ENCODE measurements around the gene SMARCC2.
A peak's percentile ranks its signal among the peaks of the same experiment; 100 is the strongest.
"Not testable (repeated sequence)": the region's sequence is repeated elsewhere in the genome, so short reads cannot be mapped to it uniquely, and the experiment has no call there.

The SMARCC2 gene

DNA sequence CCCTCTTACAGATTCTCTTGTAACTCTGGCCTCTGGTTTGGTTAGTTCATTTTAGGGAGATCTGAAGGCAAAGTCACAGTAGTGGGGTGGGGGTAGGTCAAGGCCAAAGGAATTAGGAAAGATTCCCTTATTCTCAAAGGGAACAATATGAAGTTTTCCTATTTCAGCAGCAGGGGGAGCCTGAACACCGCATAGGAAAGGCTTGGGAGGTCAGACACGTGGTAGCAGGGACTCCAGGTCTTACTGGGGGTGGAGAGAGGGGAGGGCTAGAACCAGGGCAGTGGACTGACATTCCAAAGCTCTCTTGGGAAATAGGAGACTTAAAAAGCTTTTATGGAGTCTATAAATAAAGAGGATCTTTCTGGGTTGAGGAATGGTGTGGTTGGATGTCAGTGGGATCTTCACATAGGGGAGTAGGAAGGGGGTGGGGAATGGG is 69.9 kb downstream of the SMARCC2 start:
- Histone ChIP-seq H2AFZ (ENCODE audit: low read length, unreplicated experiment) (no peak overlapping the region), H3K27ac (ENCODE audit: low read depth, low read length) (peak overlapping the region; percentile 72; the same call in 1 of the 2 replicates), H3K36me3 (ENCODE audit: insufficient read depth, low read length) (peaks cover 5% of the 10 kb centered on the region; the same call in 1 of the 2 replicates), H3K4me1 (ENCODE audit: control insufficient read depth, insufficient read depth, low read length, unreplicated experiment) (peaks cover 21% of the 10 kb centered on the region), H3K4me3 (ENCODE audit: low read depth, low read length) (peak overlapping the region; percentile 93), H3K79me2 (ENCODE audit: control insufficient read depth, insufficient read depth, low read length, unreplicated experiment) (peaks cover 14% of the 10 kb centered on the region), H3K27me3 (ENCODE audit: insufficient read depth, low read length) (no peaks in the 10 kb centered on the region)

DNA sequence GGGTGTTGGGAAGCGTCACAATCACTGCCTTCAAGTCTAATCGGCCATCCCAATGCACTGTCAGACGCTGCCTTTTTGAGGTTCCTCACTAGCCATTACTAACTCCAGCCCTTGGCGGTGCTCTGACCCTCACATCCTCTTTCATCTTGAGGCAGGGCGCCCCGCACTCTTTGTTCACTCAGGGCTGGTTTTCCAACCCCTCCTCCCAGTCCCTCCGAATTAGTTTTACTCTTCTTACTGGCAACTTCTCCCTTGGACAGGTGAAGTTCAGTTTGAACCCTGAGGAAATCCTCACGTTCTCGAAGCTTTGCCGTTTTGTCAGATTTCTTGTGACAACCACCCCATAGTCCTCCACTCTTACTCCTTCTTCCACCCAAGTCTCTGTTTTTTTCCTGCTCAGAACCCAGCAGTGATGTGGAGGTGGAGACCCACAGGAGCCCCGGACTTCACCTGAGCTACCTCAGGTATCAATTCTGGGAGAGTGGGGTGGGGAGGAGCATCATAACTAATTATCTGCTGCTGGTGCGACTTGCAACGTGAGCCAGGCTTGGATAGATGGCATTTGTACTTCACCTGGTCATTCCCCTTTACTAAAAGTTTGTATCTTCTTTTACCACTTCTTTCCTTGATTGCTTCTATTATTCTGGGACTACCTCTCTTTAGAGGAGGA is 70.5 kb downstream of the SMARCC2 start:
- H3K36me3 ChIP-seq (ENCODE audit: insufficient read depth, low read length) = peaks cover 5% of the 10 kb centered on the region; the same call in 1 of the 2 replicates
- peaks cover 21% of the 10 kb centered on the region for H3K4me1 ChIP-seq (ENCODE audit: control insufficient read depth, insufficient read depth, low read length, unreplicated experiment)
- peaks cover 14% of the 10 kb centered on the region for H3K79me2 ChIP-seq (ENCODE audit: control insufficient read depth, insufficient read depth, low read length, unreplicated experiment)
- peak overlapping the region; percentile 72 for H3K27ac ChIP-seq (ENCODE audit: low read depth, low read length)
- H3K4me3 ChIP-seq (ENCODE audit: low read depth, low read length) = peak overlapping the region; percentile 93
- H2AFZ ChIP-seq (ENCODE audit: low read length, unreplicated experiment) = no peak overlapping the region
- no peaks in the 10 kb centered on the region for H3K27me3 ChIP-seq (ENCODE audit: insufficient read depth, low read length)

DNA sequence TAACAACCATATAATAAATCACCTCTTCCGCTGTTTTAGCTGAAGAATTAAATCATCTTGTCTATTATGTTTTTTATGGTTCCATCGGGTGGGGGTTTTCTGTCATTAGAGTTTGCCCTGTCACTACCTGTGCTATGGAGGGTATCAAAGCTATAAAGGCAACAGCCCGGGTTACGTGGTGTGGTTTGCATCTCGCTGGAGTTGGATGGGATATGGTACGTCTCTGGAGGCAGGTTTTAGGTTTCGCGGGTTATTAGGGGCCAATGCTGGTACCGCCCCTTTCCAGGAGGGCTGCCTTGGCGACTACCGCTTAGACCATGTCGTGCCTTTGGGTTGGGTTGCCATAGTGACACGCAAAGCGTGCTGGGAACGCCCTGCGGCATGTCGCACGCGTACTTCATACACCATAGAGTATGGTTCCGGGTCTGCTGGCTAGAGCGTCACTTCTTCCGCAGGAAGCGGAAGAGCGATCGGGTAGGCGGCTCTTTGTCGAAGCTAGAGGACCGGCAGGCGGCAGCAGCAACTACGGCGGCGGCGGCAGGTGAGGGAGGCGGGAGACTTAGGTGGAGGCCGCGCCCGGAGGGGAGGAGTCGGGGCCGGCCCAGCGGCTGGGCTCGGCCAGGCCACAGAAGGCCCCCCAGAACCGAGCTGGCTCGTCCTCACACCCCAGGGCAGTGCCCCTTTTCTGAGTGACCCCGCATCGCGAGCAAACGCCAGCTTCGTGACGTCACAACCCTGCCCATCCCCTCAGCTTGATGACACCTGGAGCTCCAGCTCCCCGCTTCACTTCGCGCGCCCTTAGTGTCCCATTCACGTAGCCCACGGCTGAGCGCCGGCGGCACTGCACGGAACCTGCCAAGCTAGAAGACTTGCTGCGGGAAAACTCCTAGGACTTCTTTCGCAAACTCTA is 71.2 kb downstream of the SMARCC2 start, which contains the start of gene ZC3H10:
Gene ZC3H10, plus strand, starts transcription at position 489 of the 910 bp plus-strand sequence. CDS start 2,297 bp downstream, outside the sequence.
- Histone ChIP-seq H3K4me3 (ENCODE audit: low read depth, low read length) (peak within 1 kb of the TSS; percentile 93), H3K27me3 (ENCODE audit: insufficient read depth, low read length) (no peaks in the 10 kb centered on the region), H3K4me1 (ENCODE audit: control insufficient read depth, insufficient read depth, low read length, unreplicated experiment) (peaks cover 21% of the 10 kb centered on the region), H3K79me2 (ENCODE audit: control insufficient read depth, insufficient read depth, low read length, unreplicated experiment) (peaks cover 14% of the 10 kb centered on the region), H3K36me3 (ENCODE audit: insufficient read depth, low read length) (peaks cover 11% of the 10 kb centered on the region; the same call in 1 of the 2 replicates), H3K27ac (ENCODE audit: low read depth, low read length) (peak within 1 kb of the TSS; percentile 94), H2AFZ (ENCODE audit: low read length, unreplicated experiment) (no peak within 1 kb of the TSS)

DNA sequence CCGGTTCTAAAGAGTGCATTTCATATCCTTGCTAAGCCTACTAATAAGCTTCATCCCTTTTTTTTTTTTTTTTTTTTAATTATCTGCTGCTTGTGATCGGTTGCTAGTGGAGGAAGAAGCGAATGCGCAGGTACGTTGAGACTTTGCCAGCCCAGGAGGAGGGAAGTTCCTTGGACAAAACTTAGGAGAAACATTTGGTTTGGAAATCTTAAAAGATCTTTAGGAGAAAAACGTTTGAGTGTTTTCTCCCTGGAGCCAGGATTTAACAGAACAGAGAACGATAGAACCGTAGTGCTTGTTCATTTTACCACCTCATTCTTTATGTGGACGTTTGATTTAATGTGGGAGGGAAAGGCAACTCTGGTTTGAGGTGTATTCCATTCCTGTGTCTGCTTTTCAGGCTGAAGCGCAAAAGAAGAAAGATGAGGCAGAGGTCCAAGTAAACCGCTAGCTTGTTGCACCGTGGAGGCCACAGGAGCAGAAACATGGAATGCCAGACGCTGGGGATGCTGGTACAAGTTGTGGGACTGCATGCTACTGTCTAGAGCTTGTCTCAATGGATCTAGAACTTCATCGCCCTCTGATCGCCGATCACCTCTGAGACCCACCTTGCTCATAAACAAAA is 72.1 kb downstream of the SMARCC2 start:
- Histone ChIP-seq H3K79me2 (ENCODE audit: control insufficient read depth, insufficient read depth, low read length, unreplicated experiment) (peaks cover 14% of the 10 kb centered on the region), H3K36me3 (ENCODE audit: insufficient read depth, low read length) (peaks cover 12% of the 10 kb centered on the region; the same call in 1 of the 2 replicates), H3K27ac (ENCODE audit: low read depth, low read length) (peak overlapping the region; percentile 94)

DNA sequence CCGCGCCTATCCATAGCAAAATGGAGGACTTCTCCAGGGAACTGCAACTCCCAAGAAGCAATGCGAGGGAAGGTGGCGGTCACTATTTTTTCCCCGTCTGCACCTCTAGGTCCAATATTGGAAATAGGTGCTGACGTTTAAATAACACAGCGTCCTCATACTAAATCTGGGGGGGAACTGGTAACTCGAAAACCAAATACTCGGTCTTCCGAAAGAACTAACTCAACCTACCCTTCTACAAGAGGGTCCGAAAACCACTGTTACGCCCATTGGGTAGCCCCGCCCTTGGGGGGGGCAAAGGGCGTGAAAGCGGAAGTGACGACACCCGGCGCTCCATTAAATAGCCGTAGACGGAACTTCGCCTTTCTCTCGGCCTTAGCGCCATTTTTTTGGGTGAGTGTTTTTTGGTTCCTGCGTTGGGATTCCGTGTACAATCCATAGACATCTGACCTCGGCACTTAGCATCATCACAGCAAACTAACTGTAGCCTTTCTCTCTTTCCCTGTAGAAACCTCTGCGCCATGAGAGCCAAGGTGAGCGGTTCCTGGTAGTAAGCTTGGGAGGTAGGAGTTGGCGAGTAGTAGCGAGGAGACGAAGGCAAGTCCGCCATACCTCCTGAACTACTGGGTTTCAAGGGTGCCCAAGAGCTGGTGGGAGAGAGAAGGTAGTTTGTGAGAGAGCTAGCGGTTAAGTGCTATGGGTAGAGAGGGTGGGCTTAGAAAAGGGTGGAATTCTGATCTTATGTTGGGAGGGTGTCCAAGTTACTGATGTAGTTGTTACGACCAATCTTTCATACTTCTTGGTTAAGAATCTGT is 72.8 kb downstream of the SMARCC2 start, which contains the start of gene RPL41:
Gene RPL41, plus strand, starts transcription at position 367 of the 815 bp plus-strand sequence.
- Histone ChIP-seq H3K4me3 (ENCODE audit: low read depth, low read length) (peak within 1 kb of the TSS; percentile 93), H3K27me3 (ENCODE audit: insufficient read depth, low read length) (no peaks in the 10 kb centered on the region), H2AFZ (ENCODE audit: low read length, unreplicated experiment) (peak within 1 kb of the TSS; percentile 97), H3K36me3 (ENCODE audit: insufficient read depth, low read length) (peaks cover 15% of the 10 kb centered on the region), H3K27ac (ENCODE audit: low read depth, low read length) (peak within 1 kb of the TSS; percentile 94), H3K79me2 (ENCODE audit: control insufficient read depth, insufficient read depth, low read length, unreplicated experiment) (peaks cover 14% of the 10 kb centered on the region), H3K4me1 (ENCODE audit: control insufficient read depth, insufficient read depth, low read length, unreplicated experiment) (peaks cover 21% of the 10 kb centered on the region)

More for the DNA sequence above, 72.1 kb downstream of the SMARCC2 start:
- not testable (repeated sequence) for H2AFZ ChIP-seq (ENCODE audit: low read length, unreplicated experiment); H3K27me3 ChIP-seq (ENCODE audit: insufficient read depth, low read length)
- Histone ChIP-seq H3K4me1 (ENCODE audit: control insufficient read depth, insufficient read depth, low read length, unreplicated experiment) (peaks cover 21% of the 10 kb centered on the region), H3K4me3 (ENCODE audit: low read depth, low read length) (peak overlapping the region; percentile 93)

DNA sequence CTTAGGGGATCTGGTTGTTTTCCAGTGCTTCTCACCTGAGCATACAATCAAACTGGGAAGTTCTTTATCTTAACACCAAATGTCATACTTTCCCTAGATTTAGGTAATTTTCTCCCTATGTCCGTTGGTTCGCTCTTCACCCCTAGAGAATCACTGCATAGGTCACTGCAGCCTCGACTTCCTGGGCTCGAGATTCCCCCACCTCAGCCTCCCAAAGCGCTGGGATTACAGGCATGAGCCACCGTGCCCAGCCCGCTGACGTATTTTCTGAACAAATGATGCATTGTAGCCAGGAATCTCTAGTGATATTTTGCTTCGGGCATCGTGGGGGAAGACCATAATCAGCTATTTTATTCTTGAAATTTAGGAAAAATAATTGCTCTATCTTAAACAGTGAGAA is 74.0 kb downstream of the SMARCC2 start:
- Histone ChIP-seq H3K36me3 (ENCODE audit: insufficient read depth, low read length) (peaks cover 26% of the 10 kb centered on the region), H3K79me2 (ENCODE audit: control insufficient read depth, insufficient read depth, low read length, unreplicated experiment) (peaks cover 14% of the 10 kb centered on the region), H2AFZ (ENCODE audit: low read length, unreplicated experiment) (peak overlapping the region; percentile 97), H3K4me1 (ENCODE audit: control insufficient read depth, insufficient read depth, low read length, unreplicated experiment) (peaks cover 20% of the 10 kb centered on the region), H3K27ac (ENCODE audit: low read depth, low read length) (peak overlapping the region; percentile 94), H3K27me3 (ENCODE audit: insufficient read depth, low read length) (no peaks in the 10 kb centered on the region), H3K4me3 (ENCODE audit: low read depth, low read length) (peak overlapping the region; percentile 93)

DNA sequence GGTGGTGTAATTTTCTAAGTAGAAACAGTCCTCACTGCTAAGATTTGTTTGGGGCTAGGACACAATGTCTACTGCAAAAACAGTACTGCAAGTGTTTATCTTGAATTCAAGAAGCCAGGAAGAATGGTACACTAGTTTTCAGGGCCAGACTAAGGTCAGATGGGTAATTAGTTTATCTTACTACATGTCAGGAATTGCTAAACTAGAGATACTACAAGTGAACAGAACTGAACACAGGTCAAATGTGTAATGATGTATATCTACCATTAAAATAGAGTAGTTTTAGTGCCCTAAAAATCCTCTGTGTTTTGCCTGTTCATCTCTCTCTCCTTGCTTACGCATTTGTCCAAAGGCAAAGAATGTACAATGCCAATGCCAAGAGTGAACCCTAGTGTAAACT is 75.2 kb downstream of the SMARCC2 start:
- Histone ChIP-seq H3K27ac (ENCODE audit: low read depth, low read length) (no peak overlapping the region), H3K4me3 (ENCODE audit: low read depth, low read length) (no peak overlapping the region), H3K36me3 (ENCODE audit: insufficient read depth, low read length) (peaks cover 28% of the 10 kb centered on the region), H3K27me3 (ENCODE audit: insufficient read depth, low read length) (no peaks in the 10 kb centered on the region), H3K79me2 (ENCODE audit: control insufficient read depth, insufficient read depth, low read length, unreplicated experiment) (peaks cover 13% of the 10 kb centered on the region), H3K4me1 (ENCODE audit: control insufficient read depth, insufficient read depth, low read length, unreplicated experiment) (peaks cover 9% of the 10 kb centered on the region), H2AFZ (ENCODE audit: low read length, unreplicated experiment) (no peak overlapping the region)

Measured in ACC112 (cell line).